DOHH2 (cell line): Measurements from ENCODE around the gene C1QTNF12.

Experiments used
- H3F3A ChIP-seq: fragments of 200-600 bp; sonication (generic), shearing (Covaris generic); 2 replicates; pipeline ENCODE4 v1.6.0; 2016; ENCODE audit warnings: antibody characterized with exemption, mild to moderate bottlenecking; ENCODE audit not compliant: control insufficient read depth, insufficient read depth
- H3K27ac ChIP-seq: fragments of 200-600 bp; sonication (generic); 2 replicates; pipeline ENCODE4 v1.5.1; 2014; ENCODE audit warnings: low read depth, mild to moderate bottlenecking, low read length, moderate library complexity
- H3K27me3 ChIP-seq: fragments of 200-600 bp; sonication (generic); 2 replicates; pipeline ENCODE4 v1.6.1; 2014; ENCODE audit warnings: mild to moderate bottlenecking, low read length, mixed read lengths; ENCODE audit not compliant: control insufficient read depth
- H3K36me3 ChIP-seq: fragments of 200-600 bp; sonication (generic); 2 replicates; pipeline ENCODE4 v1.6.1; 2014; ENCODE audit warnings: mild to moderate bottlenecking, low read length, moderate library complexity, mixed read lengths; ENCODE audit not compliant: control insufficient read depth
- H3K4me1 ChIP-seq: fragments of 200-600 bp; sonication (generic); 2 replicates; pipeline ENCODE4 v1.6.1; 2014; ENCODE audit warnings: mild to moderate bottlenecking, low read length, mixed read lengths; ENCODE audit not compliant: control insufficient read depth
- H3K4me2 ChIP-seq: fragments of 200-600 bp; sonication (generic); 2 replicates; pipeline ENCODE4 v1.6.0; 2014; ENCODE audit warnings: mild to moderate bottlenecking, low read length, moderate library complexity
- H3K4me3 ChIP-seq: fragments of 200-600 bp; sonication (generic); 2 replicates; pipeline ENCODE4 v1.5.1; 2014; ENCODE audit warnings: mild to moderate bottlenecking, low read length, mixed read lengths
- H3K79me2 ChIP-seq: fragments of 200-600 bp; sonication (generic); 2 replicates; pipeline ENCODE4 v1.6.1; 2014; ENCODE audit warnings: mild to moderate bottlenecking, low read length, mixed read lengths; ENCODE audit not compliant: control insufficient read depth
- H3K9me2 ChIP-seq: fragments of 200-600 bp; sonication (generic); replicated peaks from 2 replicates; pipeline ENCODE4 v1.6.1; 2014; ENCODE audit warnings: mild to moderate bottlenecking, low read length, mixed read lengths; ENCODE audit not compliant: control insufficient read depth
- H3K9me3 ChIP-seq: fragments of 200-600 bp; sonication (generic); 2 replicates; pipeline ENCODE4 v1.6.1; 2014; ENCODE audit warnings: antibody characterized with exemption, low read length, mixed read lengths; ENCODE audit not compliant: control insufficient read depth, insufficient read depth
- H4K20me1 ChIP-seq: fragments of 200-600 bp; sonication (generic); 2 replicates; pipeline ENCODE4 v1.6.0; 2014; ENCODE audit warnings: low read depth, mild to moderate bottlenecking, antibody characterized with exemption, low read length, moderate library complexity; ENCODE audit not compliant: control insufficient read depth, insufficient read depth
- CTCF ChIP-seq: fragments of 200-600 bp; sonication (generic); IDR thresholded peaks from one replicate; pipeline ENCODE4 v1.5.1; 2014; ENCODE audit warnings: antibody characterized with exemption, mild to moderate bottlenecking, low read depth, low read length; ENCODE audit not compliant: poor library complexity, severe bottlenecking
- EZH2phosphoT487 ChIP-seq: fragments of 200-600 bp; sonication (generic); IDR thresholded peaks from 2 replicates; pipeline ENCODE4 v1.6.1; 2017; ENCODE audit warnings: borderline replicate concordance, mild to moderate bottlenecking, antibody characterized with exemption, low read length, moderate library complexity, mixed read lengths

Gene C1QTNF12

GRCh38 chr1:1216770-1217620 lies 29.5 kb downstream of the C1QTNF12 start:
- Histone ChIP-seq H4K20me1 (no peaks in the 10 kb centered on the region), H3K27ac (no peak overlapping the region), H3K4me1 (peaks cover 15% of the 10 kb centered on the region)

GRCh38 chr1:1215881-1216605 lies 30.5 kb downstream of the C1QTNF12 start:
- Histone ChIP-seq H3K79me2 (no peaks in the 10 kb centered on the region), H3K9me3 (no peaks in the 10 kb centered on the region), H3K27ac (no peak overlapping the region), H3K4me3 (no peak overlapping the region), H3K9me2 (no peaks in the 10 kb centered on the region), H3K4me2 (no peak overlapping the region), H3K4me1 (peaks cover 15% of the 10 kb centered on the region), H3K27me3 (peaks cover 2% of the 10 kb centered on the region; the same call in 1 of the 2 replicates), H3F3A (no peaks in the 10 kb centered on the region), H4K20me1 (no peaks in the 10 kb centered on the region), H3K36me3 (peaks cover 26% of the 10 kb centered on the region)
- TF ChIP-seq EZH2phosphoT487 (no peak), CTCF (no peak)

More at GRCh38 chr1:1216770-1217620, 29.5 kb downstream of the C1QTNF12 start:
- no peaks in the 10 kb centered on the region for H3F3A ChIP-seq
- H3K36me3 ChIP-seq: peaks cover 33% of the 10 kb centered on the region
- H3K4me3 ChIP-seq: no peak overlapping the region
- TF ChIP-seq CTCF (no peak), EZH2phosphoT487 (no peak)
- no peak overlapping the region for H3K4me2 ChIP-seq
- no peaks in the 10 kb centered on the region for H3K9me2 ChIP-seq
- H3K27me3 ChIP-seq: peaks cover 2% of the 10 kb centered on the region; the same call in 1 of the 2 replicates
- no peaks in the 10 kb centered on the region for H3K79me2 ChIP-seq
- H3K9me3 ChIP-seq: no peaks in the 10 kb centered on the region

- H3K4me2 ChIP-seq: no peak overlapping the region
- H3K4me3 ChIP-seq: no peak overlapping the region
- TF ChIP-seq CTCF (no peak), EZH2phosphoT487 (no peak)
- H3K27ac ChIP-seq: no peak overlapping the region
- no peaks in the 10 kb centered on the region for H4K20me1 ChIP-seq
- H3F3A ChIP-seq: no peaks in the 10 kb centered on the region
- no peaks in the 10 kb centered on the region for H3K9me2 ChIP-seq
- peaks cover 3% of the 10 kb centered on the region for H3K27me3 ChIP-seq
- no peaks in the 10 kb centered on the region for H3K79me2 ChIP-seq
- peaks cover 15% of the 10 kb centered on the region for H3K4me1 ChIP-seq
- H3K36me3 ChIP-seq: peaks cover 19% of the 10 kb centered on the region
- H3K9me3 ChIP-seq: no peaks in the 10 kb centered on the region
Measured at GRCh38 chr1:1215080-1215676, 31.3 kb downstream of the C1QTNF12 start.
